OCI-LY3 (cell line): Measurements from ENCODE around the gene NAPB.

Source experiments
- H2AFZ ChIP-seq: fragments of 200-600, 300-600 bp; shearing (Covaris generic); 2 replicates; pipeline ENCODE4 v1.6.0; 2014; ENCODE audit warnings: antibody characterized with exemption, low read depth, low read length
- H3K27ac ChIP-seq: fragments of 200-600, 300-600 bp; sonication (generic); 2 replicates; pipeline ENCODE4 v1.5.1; 2014; ENCODE audit warnings: mild to moderate bottlenecking, low read length, moderate library complexity, mixed read lengths
- H3K27me3 ChIP-seq: fragments of 200-600, 300-600 bp; sonication (generic); 2 replicates; pipeline ENCODE4 v1.6.1; 2014; ENCODE audit warnings: low read depth, low read length, mixed read lengths
- H3K36me3 ChIP-seq: fragments of 200-600, 300-600 bp; sonication (generic); replicated peaks from 2 replicates; pipeline ENCODE3; 2014; ENCODE audit warnings: low read depth, low read length, mixed read lengths
- H3K4me1 ChIP-seq: fragments of 300-600, 200-600 bp; sonication (generic); 2 replicates; pipeline ENCODE4 v1.6.1; 2014; ENCODE audit warnings: low read length, mixed read lengths
- H3K4me2 ChIP-seq: fragments of 200-600, 300-600 bp; sonication (generic); 2 replicates; pipeline ENCODE4 v1.6.1; 2014; ENCODE audit warnings: low read length, mixed read lengths
- H3K4me3 ChIP-seq: fragments of 300-600, 200-600 bp; sonication (generic); 2 replicates; pipeline ENCODE4 v1.5.1; 2014; ENCODE audit warnings: antibody characterized with exemption, mild to moderate bottlenecking, low read length, moderate library complexity
- H3K79me2 ChIP-seq: fragments of 300-600, 200-600 bp; shearing (Covaris generic); 2 replicates; pipeline ENCODE4 v1.6.1; 2014; ENCODE audit warnings: mild to moderate bottlenecking, low read length, mixed read lengths
- H3K9ac ChIP-seq: fragments of 300-600, 200-600 bp; shearing (Covaris generic); 2 replicates; pipeline ENCODE4 v1.6.0; 2014; ENCODE audit warnings: mild to moderate bottlenecking, low read length, moderate library complexity
- H3K9me3 ChIP-seq: fragments of 200-600, 300-600 bp; shearing (Covaris generic); 2 replicates; pipeline ENCODE4 v1.6.1; 2014; ENCODE audit warnings: low read length, mixed read lengths; ENCODE audit not compliant: insufficient read depth
- H4K20me1 ChIP-seq: fragments of 200-600, 300-600 bp; sonication (generic); 2 replicates; pipeline ENCODE4 v1.6.1; 2016; ENCODE audit warnings: low read length, mixed read lengths; ENCODE audit not compliant: insufficient read depth
- CTCF ChIP-seq: fragments of 200-600, 300-600 bp; sonication (generic); IDR thresholded peaks from 2 replicates; pipeline ENCODE4 v1.5.1; 2014; ENCODE audit warnings: antibody characterized with exemption, low read length, low read depth
- EZH2phosphoT487 ChIP-seq: fragments of 200-600 bp; shearing (Covaris generic); IDR thresholded peaks from 2 replicates; pipeline ENCODE4 v1.6.1; 2018; ENCODE audit warnings: antibody characterized with exemption, mixed run types, low read depth

The NAPB gene

GRCh38 chr20:23346002-23346401 lies 75.3 kb downstream of the NAPB start:
- Histone ChIP-seq H3K4me1 (peaks cover 21% of the 10 kb centered on the region), H2AFZ (no peak overlapping the region), H3K27me3 (no peaks in the 10 kb centered on the region), H3K27ac (no peak overlapping the region), H4K20me1 (peaks cover 5% of the 10 kb centered on the region; the same call in 1 of the 2 replicates), H3K79me2 (peaks cover 21% of the 10 kb centered on the region), H3K36me3 (no peaks in the 10 kb centered on the region), H3K9ac (no peak overlapping the region), H3K4me3 (no peak overlapping the region), H3K9me3 (no peaks in the 10 kb centered on the region), H3K4me2 (no peak overlapping the region)
- TF ChIP-seq EZH2phosphoT487, result no peak
- TF ChIP-seq CTCF, result no peak

GRCh38 chr20:23344336-23344735 lies 77.0 kb downstream of the NAPB start:
- H3K4me1 ChIP-seq, result peaks cover 28% of the 10 kb centered on the region
- no peak overlapping the region for H3K4me2 ChIP-seq
- H2AFZ ChIP-seq, result no peak overlapping the region
- H3K4me3 ChIP-seq, result no peak overlapping the region
- H4K20me1 ChIP-seq, result peaks cover 5% of the 10 kb centered on the region; the same call in 1 of the 2 replicates
- no peak overlapping the region for H3K9ac ChIP-seq
- H3K9me3 ChIP-seq, result no peaks in the 10 kb centered on the region
- peaks cover 13% of the 10 kb centered on the region for H3K79me2 ChIP-seq
- H3K27ac ChIP-seq, result no peak overlapping the region
- H3K27me3 ChIP-seq, result no peaks in the 10 kb centered on the region
- no peaks in the 10 kb centered on the region for H3K36me3 ChIP-seq
- no peak for TF ChIP-seq CTCF

- H3K9ac ChIP-seq, result no peak overlapping the region
- no peaks in the 10 kb centered on the region for H3K27me3 ChIP-seq
- peaks cover 20% of the 10 kb centered on the region for H3K4me1 ChIP-seq
- no peaks in the 10 kb centered on the region for H3K9me3 ChIP-seq
- no peak for TF ChIP-seq EZH2phosphoT487
- TF ChIP-seq CTCF, result no peak
- H3K4me3 ChIP-seq, result no peak overlapping the region
- no peak overlapping the region for H2AFZ ChIP-seq
- H3K27ac ChIP-seq, result no peak overlapping the region
- H3K36me3 ChIP-seq, result no peaks in the 10 kb centered on the region
- H4K20me1 ChIP-seq, result peaks cover 5% of the 10 kb centered on the region; the same call in 1 of the 2 replicates
- no peak overlapping the region for H3K4me2 ChIP-seq
- peaks cover 6% of the 10 kb centered on the region for H3K79me2 ChIP-seq
Observed at GRCh38 chr20:23343590-23343989, 77.7 kb downstream of the NAPB start.

- Histone ChIP-seq H3K79me2 (no peaks in the 10 kb centered on the region), H3K36me3 (no peaks in the 10 kb centered on the region), H3K27me3 (no peaks in the 10 kb centered on the region), H3K4me3 (peak overlapping the region; percentile 40), H3K27ac (peak overlapping the region; percentile 5; the same call in 1 of the 2 replicates), H3K4me1 (peaks cover 16% of the 10 kb centered on the region), H3K4me2 (peak overlapping the region; percentile 68), H4K20me1 (peaks cover 5% of the 10 kb centered on the region; the same call in 1 of the 2 replicates), H2AFZ (no peak overlapping the region), H3K9ac (peak overlapping the region; percentile 20), H3K9me3 (no peaks in the 10 kb centered on the region)
- TF ChIP-seq EZH2phosphoT487 (no peak), CTCF (no peak)
Observed at GRCh38 chr20:23341073-23341472, 80.2 kb downstream of the NAPB start.
